ENCODE data around the gene ZNF764. TPM values are rescaled to one million over a fixed set of nuclear protein-coding genes. Genes with fewer than 3 reads are reported as not detected.

Gene ZNF764
- total and polyA plus RNA-seq, 2 experiments from 2014 or later: 5.6 to 12.9 TPM

DNA sequence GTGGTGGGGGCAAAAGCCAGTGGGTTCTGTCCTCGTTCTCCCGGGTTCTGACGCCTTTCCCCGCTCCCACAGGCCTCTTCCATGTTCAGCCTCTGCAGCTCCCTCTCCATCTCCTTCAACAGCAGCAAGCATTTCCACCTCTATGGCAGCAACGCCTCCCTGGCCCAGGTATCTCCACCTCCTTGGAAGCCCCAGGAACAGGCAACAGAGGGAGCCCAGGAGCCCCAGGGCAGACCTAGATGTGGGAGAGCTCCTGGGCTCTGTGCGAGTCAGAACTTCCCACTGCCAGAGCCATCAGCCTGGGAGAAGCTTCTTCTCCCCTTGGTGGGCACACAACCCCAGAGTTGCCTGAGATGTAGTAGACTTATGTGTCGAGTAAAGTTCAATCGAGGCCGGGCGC is 39.6 kb downstream of the ZNF764 start:
- H3K27me3 Mint-ChIP-seq (ENCODE audit: insufficient read depth, low read depth, poor library complexity): peaks cover 12% of the 10 kb centered on the region
- no peak for DNase-seq (ENCODE audit: low spot score)
- Histone ChIP-seq H3K27ac (ENCODE audit: low read depth) (no peak overlapping the region), H3K9me2 (ENCODE audit: insufficient read depth) (no peaks in the 10 kb centered on the region), H3K36me3 (ENCODE audit: insufficient read depth) (no peaks in the 10 kb centered on the region), H2AFZ (no peak overlapping the region), H3K4me2 (no peak overlapping the region), H3F3A (replicated peaks; ENCODE audit: low read depth) (no peaks in the 10 kb centered on the region), H3K4me1 (ENCODE audit: insufficient read depth) (no peaks in the 10 kb centered on the region), H3K79me2 (replicated peaks; ENCODE audit: insufficient read depth) (no peaks in the 10 kb centered on the region), H3K27me3 (ENCODE audit: insufficient read depth) (no peaks in the 10 kb centered on the region), H3K4me3 (no peak overlapping the region), H4K20me1 (replicated peaks; ENCODE audit: insufficient read depth) (no peaks in the 10 kb centered on the region)
- no peaks in the 10 kb centered on the region; the same call in 2 of the 3 replicates for H3K9me3 Mint-ChIP-seq
- H3K36me3 Mint-ChIP-seq (ENCODE audit: low read depth): no peaks in the 10 kb centered on the region
- ATAC-seq: peak; percentile 51; the same call in 2 of the 3 replicates
- no peak for TF ChIP-seq CREB1 (CRISPR knock-in tag; IDR thresholded peaks at IDR 0.05; ENCODE audit: low read depth)
- TF ChIP-seq, protein P1, sequence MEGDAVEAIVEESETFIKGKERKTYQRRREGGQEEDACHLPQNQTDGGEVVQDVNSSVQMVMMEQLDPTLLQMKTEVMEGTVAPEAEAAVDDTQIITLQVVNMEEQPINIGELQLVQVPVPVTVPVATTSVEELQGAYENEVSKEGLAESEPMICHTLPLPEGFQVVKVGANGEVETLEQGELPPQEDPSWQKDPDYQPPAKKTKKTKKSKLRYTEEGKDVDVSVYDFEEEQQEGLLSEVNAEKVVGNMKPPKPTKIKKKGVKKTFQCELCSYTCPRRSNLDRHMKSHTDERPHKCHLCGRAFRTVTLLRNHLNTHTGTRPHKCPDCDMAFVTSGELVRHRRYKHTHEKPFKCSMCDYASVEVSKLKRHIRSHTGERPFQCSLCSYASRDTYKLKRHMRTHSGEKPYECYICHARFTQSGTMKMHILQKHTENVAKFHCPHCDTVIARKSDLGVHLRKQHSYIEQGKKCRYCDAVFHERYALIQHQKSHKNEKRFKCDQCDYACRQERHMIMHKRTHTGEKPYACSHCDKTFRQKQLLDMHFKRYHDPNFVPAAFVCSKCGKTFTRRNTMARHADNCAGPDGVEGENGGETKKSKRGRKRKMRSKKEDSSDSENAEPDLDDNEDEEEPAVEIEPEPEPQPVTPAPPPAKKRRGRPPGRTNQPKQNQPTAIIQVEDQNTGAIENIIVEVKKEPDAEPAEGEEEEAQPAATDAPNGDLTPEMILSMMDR (conservative IDR thresholded peaks at IDR 0.05; ENCODE audit: low read depth in 2 of 2): 0 out of 4 replicates have a peak, but pooled peaks of 1 of the 2 experiments have one; percentile 3
- no peaks in the 10 kb centered on the region; the same call in 2 of the 3 replicates for H3K4me1 Mint-ChIP-seq
- H3K27ac Mint-ChIP-seq: no peak overlapping the region
- H3K4me3 Mint-ChIP-seq: no peak overlapping the region

- ATAC-seq (no peak), DNase-seq (ENCODE audit: low spot score) (no peak)
- no peak overlapping the region for H3K27ac ChIP-seq (ENCODE audit: low read depth)
- H3K9me2 ChIP-seq (ENCODE audit: insufficient read depth): no peaks in the 10 kb centered on the region
- Mint-ChIP-seq H3K4me3 (no peak overlapping the region), H3K4me1 (no peaks in the 10 kb centered on the region; the same call in 2 of the 3 replicates), H3K27ac (no peak overlapping the region), H3K36me3 (ENCODE audit: low read depth) (no peaks in the 10 kb centered on the region), H3K27me3 (ENCODE audit: insufficient read depth, low read depth, poor library complexity) (peaks cover 19% of the 10 kb centered on the region), H3K9me3 (no peaks in the 10 kb centered on the region; the same call in 2 of the 3 replicates)
- no peaks in the 10 kb centered on the region for H3K4me1 ChIP-seq (ENCODE audit: insufficient read depth)
- no peaks in the 10 kb centered on the region for H4K20me1 ChIP-seq (replicated peaks; ENCODE audit: insufficient read depth)
- H3F3A ChIP-seq (replicated peaks; ENCODE audit: low read depth): no peaks in the 10 kb centered on the region
- no peaks in the 10 kb centered on the region for H3K79me2 ChIP-seq (replicated peaks; ENCODE audit: insufficient read depth)
- no peaks in the 10 kb centered on the region for H3K27me3 ChIP-seq (ENCODE audit: insufficient read depth)
- no peak overlapping the region for H3K4me2 ChIP-seq
- no peaks in the 10 kb centered on the region for H3K36me3 ChIP-seq (ENCODE audit: insufficient read depth)
- H3K4me3 ChIP-seq: no peak overlapping the region
- H2AFZ ChIP-seq: no peak overlapping the region
- TF ChIP-seq, protein P2, sequence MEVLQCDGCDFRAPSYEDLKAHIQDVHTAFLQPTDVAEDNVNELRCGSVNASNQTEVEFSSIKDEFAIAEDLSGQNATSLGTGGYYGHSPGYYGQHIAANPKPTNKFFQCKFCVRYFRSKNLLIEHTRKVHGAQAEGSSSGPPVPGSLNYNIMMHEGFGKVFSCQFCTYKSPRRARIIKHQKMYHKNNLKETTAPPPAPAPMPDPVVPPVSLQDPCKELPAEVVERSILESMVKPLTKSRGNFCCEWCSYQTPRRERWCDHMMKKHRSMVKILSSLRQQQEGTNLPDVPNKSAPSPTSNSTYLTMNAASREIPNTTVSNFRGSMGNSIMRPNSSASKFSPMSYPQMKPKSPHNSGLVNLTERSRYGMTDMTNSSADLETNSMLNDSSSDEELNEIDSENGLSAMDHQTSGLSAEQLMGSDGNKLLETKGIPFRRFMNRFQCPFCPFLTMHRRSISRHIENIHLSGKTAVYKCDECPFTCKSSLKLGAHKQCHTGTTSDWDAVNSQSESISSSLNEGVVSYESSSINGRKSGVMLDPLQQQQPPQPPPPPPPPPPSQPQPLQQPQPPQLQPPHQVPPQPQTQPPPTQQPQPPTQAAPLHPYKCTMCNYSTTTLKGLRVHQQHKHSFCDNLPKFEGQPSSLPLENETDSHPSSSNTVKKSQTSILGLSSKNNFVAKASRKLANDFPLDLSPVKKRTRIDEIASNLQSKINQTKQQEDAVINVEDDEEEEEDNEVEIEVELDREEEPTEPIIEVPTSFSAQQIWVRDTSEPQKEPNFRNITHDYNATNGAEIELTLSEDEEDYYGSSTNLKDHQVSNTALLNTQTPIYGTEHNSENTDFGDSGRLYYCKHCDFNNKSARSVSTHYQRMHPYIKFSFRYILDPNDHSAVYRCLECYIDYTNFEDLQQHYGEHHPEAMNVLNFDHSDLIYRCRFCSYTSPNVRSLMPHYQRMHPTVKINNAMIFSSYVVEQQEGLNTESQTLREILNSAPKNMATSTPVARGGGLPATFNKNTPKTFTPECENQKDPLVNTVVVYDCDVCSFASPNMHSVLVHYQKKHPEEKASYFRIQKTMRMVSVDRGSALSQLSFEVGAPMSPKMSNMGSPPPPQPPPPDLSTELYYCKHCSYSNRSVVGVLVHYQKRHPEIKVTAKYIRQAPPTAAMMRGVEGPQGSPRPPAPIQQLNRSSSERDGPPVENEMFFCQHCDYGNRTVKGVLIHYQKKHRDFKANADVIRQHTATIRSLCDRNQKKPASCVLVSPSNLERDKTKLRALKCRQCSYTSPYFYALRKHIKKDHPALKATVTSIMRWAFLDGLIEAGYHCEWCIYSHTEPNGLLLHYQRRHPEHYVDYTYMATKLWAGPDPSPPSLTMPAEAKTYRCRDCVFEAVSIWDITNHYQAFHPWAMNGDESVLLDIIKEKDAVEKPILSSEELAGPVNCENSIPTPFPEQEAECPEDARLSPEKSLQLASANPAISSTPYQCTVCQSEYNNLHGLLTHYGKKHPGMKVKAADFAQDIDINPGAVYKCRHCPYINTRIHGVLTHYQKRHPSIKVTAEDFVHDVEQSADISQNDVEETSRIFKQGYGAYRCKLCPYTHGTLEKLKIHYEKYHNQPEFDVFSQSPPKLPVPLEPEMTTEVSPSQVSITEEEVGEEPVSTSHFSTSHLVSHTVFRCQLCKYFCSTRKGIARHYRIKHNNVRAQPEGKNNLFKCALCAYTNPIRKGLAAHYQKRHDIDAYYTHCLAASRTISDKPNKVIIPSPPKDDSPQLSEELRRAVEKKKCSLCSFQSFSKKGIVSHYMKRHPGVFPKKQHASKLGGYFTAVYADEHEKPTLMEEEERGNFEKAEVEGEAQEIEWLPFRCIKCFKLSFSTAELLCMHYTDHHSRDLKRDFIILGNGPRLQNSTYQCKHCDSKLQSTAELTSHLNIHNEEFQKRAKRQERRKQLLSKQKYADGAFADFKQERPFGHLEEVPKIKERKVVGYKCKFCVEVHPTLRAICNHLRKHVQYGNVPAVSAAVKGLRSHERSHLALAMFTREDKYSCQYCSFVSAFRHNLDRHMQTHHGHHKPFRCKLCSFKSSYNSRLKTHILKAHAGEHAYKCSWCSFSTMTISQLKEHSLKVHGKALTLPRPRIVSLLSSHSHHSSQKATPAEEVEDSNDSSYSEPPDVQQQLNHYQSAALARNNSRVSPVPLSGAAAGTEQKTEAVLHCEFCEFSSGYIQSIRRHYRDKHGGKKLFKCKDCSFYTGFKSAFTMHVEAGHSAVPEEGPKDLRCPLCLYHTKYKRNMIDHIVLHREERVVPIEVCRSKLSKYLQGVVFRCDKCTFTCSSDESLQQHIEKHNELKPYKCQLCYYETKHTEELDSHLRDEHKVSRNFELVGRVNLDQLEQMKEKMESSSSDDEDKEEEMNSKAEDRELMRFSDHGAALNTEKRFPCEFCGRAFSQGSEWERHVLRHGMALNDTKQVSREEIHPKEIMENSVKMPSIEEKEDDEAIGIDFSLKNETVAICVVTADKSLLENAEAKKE (CRISPR knock-in tag; IDR thresholded peaks at IDR 0.05): no peak
- TF ChIP-seq NANOG (IDR thresholded peaks at IDR 0.05; ENCODE audit: borderline replicate concordance): no peak
- no peak for TF ChIP-seq POLR2AphosphoS5 (IDR thresholded peaks at IDR 0.05; ENCODE audit: low read depth)
- TF ChIP-seq STAT1 (IDR thresholded peaks at IDR 0.05; ENCODE audit: unreplicated experiment): no peak
- TF ChIP-seq, protein P3, sequence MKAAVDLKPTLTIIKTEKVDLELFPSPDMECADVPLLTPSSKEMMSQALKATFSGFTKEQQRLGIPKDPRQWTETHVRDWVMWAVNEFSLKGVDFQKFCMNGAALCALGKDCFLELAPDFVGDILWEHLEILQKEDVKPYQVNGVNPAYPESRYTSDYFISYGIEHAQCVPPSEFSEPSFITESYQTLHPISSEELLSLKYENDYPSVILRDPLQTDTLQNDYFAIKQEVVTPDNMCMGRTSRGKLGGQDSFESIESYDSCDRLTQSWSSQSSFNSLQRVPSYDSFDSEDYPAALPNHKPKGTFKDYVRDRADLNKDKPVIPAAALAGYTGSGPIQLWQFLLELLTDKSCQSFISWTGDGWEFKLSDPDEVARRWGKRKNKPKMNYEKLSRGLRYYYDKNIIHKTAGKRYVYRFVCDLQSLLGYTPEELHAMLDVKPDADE (IDR thresholded peaks at IDR 0.05): no peak
- TF ChIP-seq EZH2phosphoT487 (IDR thresholded peaks at IDR 0.05; ENCODE audit: unreplicated experiment): no peak
- no peak for TF ChIP-seq ZNF114 (CRISPR knock-in tag; IDR thresholded peaks at IDR 0.05)
- TF ChIP-seq ZNF331 (CRISPR knock-in tag; IDR thresholded peaks at IDR 0.05; ENCODE audit: low read depth): no peak
- TF ChIP-seq JUNB (IDR thresholded peaks at IDR 0.05; ENCODE audit: unreplicated experiment): no peak
- no peak for TF ChIP-seq CREB1 (CRISPR knock-in tag; IDR thresholded peaks at IDR 0.05; ENCODE audit: low read depth)
These were observed 42.9 kb downstream of the ZNF764 start for GRCh38 chr16:30515275-30515674.

Data from GM23338 (cell line).